ENCODE results near the gene RAD51B. TPM values are rescaled to one million over a fixed set of nuclear protein-coding genes. Genes with fewer than 3 reads are reported as not detected.
"Not testable (repeated sequence)": the region's sequence is repeated elsewhere in the genome, so short reads cannot be mapped to it uniquely, and the experiment has no call there.

The RAD51B gene
- total RNA-seq, 1 donor from 2014 or later: 2.5 TPM

DNA sequence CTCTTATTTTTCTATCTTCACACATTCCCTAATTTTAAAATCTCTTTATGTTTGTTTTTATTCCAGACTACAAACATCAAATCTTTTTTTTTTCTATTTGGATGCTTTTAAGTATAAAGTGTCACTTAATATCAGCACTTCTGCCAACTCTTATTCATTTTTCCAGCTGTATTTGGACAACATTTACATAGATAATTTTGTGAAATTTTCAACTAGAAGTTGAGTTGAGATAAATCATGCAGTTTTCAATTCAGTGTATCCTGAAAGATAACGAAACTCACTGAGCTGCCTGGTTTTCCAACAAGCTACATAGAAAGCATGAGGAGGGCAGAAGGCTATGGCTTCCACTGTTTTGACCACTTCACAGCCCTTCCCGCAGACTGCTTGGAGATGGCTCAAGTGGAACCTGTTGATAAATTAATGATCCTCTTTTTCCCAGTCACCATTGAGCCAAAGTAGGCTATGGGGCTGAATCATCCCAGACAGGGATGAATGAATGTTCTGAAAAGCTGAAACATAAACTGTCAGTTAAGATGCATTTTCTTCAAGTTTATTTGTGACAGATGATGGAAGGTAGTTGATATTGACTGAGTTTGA is 213.9 kb downstream of the RAD51B start:
- DNase-seq (no peak), ATAC-seq (ENCODE audit: poor library complexity) (no peak)
- intact Hi-C loops (cut with DNase I): no loop called here

DNA sequence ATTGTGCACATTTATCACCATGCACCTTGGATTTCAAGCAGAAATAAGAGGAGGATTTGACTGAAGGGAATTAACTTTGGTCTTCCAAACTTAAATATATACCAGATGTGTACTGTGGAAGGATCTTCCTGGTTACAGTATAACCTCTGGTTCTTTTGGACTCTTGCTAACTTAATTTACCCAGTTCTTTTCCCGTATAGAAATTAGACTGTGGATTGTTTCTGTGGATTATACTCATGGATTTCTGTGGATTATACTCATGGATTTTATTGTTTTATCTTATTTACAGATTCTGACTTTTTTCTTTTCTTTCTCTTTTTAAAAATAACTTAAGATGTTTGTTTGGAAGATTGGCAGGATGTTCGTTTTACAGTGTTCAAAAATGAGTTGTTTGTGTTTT is 215.3 kb downstream of the RAD51B start:
- DNase-seq (no peak), ATAC-seq (ENCODE audit: poor library complexity) (no peak)
- intact Hi-C loops (cut with DNase I): no loop called here

DNA sequence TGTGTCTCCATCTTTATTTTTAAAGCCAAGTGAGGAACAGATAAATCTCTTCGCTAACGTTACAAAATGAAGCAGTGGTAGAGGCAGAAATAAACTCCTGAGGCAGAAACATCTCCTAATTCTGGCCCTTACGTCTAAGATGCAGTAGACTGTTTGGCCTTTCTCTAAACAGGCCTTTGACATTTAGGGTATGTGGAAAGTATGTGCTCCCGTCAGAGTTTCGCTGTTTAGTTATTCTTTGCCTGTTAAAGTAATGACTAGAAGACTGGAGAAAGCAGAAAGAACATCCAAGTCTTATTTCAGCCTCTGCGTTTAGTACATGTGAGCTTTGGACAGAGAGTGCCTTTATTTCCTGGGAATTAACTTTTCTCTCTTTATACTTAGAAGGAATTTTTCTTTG is 216.6 kb downstream of the RAD51B start:
- no peak for ATAC-seq (ENCODE audit: poor library complexity)
- no peak for DNase-seq
- intact Hi-C loops (cut with DNase I): no loop called here

DNA sequence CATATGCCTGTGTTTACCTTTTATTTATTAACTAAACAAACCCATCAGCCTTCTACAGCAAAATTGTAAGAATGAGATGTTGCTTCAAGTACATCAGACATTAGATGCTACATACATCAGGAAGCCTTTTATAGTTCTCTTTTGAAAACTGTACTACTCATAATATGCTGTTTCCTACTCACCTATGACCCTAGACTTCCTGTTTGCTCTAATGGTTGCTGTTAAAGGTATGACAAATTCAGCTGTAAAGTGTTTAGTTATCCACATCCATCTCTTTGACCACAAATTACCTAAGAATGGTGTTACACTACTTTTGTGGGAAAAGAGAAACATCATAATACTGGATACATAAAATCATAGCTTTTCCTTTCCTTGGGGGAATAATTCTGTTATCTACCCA is 220.0 kb downstream of the RAD51B start:
- intact Hi-C loops (cut with DNase I): no loop called here
- DNase-seq (no peak), ATAC-seq (ENCODE audit: poor library complexity) (no peak)

DNA sequence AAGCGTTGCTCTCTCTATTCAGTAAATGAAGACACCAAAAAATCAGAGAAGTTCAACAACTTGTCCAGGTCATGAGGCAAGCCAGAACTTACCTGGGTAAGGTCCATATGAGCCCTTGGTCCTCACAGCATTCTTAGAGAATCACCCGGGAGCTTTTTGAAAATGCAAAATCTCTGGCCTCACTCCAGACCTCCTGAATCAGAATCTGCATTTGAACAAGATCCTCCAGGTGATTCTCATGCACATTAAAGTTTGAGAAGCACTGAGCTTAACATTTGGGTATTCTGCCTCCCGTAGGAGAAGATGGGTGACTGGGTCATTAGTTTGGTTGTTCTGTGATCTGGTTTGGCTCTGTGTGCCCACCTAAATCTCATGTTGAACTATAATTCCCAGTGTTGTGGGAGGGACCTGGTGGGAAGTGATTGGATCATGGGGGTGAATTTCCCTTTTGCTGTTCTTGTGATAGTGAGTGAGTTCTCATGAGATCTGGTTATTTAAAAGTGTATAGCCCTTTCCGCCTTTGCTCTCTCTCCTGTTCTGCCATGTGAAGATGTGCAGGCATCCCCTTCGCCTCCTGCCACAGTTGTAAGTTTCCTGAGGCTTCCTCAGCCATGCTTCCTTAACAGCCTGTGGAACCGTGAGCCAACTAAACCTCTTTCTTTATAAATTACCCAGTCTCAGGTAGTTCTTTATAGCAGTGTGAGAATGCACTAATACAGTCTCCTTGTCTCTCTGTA is 221.2 kb downstream of the RAD51B start:
- DNase-seq: no peak
- intact Hi-C loops (cut with DNase I): no loop called here
- ATAC-seq (ENCODE audit: poor library complexity): no peak

DNA sequence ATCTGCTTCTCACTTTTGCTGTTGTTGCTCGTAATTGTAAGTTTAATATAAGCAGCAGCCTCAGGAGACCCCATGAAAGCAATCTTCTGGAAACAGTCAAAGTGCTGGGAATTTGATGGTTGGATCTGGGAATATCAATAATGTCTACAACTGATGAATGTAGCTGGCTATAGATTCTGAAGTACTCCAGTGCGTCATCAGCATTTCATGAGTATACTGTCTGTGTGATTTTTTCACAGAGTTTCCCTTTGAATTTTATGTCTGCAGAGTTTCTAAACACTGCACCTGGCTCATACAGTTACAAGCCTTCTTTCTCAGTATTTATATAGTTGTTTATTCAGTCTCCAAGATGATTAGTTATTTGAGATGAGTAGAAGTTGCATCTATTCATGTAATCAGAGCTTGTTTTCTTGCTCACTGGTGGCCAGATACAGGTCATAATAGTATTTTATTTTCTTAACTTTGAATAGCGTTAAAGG is 222.3 kb downstream of the RAD51B start:
- no peak for ATAC-seq (ENCODE audit: poor library complexity)
- intact Hi-C loops (cut with DNase I): no loop called here
- DNase-seq: no peak

DNA sequence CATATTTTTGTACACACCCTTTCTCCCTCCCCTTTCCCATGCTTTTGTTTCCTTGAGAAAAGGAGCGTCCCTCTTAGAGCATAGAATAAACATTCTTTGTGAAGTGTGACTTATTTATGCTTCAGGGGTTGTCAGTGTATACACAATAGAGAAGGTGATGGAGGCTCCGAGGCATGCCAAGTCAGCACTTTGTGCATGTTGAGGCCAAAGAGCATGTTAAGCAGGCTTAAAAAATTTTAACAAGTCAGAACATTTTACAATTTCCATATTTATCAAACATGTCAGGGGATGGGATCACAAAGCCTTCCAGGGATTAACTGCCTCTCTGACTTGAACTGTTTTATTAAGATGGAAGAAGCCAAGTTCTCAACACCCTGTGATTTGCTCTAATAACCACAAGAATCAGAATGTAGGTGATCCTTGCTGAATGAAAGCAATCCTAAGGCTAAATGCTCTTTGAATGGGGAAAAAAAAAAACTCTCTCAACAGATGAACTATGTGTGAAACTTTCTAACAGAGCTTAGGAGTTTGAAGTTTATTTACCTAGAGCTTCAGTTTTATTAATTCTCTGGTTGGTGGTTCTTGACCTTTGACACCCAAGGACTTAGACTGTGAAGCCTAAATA is 223.1 kb downstream of the RAD51B start:
- ATAC-seq (ENCODE audit: poor library complexity): no peak
- no peak for DNase-seq

DNA sequence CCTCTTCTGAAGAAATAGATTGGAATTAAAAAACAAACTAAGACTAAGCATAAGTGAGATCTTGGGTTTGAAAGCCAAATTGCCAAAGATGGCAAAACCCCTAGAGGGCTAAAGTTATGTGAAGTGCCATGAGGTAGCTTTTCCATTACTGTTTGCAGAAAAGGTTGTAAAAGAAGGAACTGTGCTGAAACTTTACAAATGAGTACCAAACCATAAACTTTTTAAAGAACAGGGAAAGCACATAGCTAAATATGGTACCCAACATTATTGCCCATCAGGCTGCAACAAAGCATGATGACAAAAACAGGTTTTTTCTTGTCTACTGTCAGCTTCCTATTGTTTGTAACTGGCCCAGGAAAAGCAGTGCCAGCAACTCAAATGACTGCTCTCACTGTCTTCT is 224.2 kb downstream of the RAD51B start:
- intact Hi-C loops (cut with DNase I): no loop called here
- no peak for DNase-seq
- ATAC-seq (ENCODE audit: poor library complexity): no peak

More for the DNA sequence above, 223.1 kb downstream of the RAD51B start:
- intact Hi-C loops (cut with DNase I): no loop called here

DNA sequence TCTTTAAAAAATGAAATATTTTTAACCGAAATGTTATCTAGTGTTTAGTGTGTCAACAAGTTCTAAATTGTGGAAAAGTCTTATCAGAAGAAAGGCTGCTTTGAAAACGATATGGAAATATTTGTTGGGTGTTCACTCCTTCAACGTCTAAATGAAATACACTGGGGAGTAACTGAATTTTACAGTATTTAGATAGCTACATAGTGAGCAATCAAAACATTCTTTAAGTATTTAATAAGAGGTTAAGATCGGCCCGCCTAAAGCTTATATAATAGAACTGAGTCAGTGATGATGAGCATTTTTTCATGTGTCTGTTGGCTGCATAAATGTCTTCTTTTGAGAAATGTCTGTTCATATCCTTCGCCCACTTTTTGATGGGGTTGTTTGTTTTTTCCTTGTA is 228.3 kb downstream of the RAD51B start:
- no peak for DNase-seq
- no peak for ATAC-seq (ENCODE audit: poor library complexity)
- intact Hi-C loops (cut with DNase I): no loop called here

DNA sequence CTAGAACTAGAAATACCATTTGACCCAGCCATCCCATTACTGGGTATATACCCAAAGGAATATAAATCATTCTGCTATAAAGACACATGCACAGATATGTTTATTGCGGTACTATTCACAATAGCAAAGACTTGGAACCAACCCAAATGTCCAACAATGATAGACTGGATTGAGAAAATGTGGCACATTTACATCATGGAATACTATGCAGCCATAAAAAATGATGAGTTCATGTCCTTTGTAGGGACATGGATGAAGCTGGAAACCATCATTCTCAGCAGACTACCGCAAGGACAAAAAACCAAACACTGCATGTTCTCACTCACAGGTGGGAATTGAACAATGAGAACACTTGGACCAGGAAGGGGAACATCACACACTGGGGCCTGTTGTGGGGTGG is 229.2 kb downstream of the RAD51B start:
- intact Hi-C loops (cut with DNase I); DNase-seq; ATAC-seq (ENCODE audit: poor library complexity): not testable (repeated sequence)

DNA sequence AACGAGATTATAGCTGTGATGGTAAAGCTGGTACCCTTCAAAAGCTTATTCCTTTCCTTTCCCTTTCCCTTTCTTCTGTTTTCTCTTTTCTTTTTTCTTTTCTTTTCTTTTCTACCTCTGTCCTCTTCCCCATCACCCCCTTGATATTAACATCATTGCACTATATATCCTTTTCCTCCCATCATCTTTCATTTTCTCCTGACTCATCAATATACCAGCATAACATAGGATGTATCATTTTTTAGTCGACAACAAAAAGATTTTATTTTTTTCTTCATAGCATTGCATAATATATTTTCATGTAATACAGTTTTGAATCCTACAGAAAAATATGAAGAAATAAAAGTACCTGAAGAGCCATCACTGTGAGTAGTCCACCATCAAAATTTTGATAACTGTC is 230.6 kb downstream of the RAD51B start:
- no peak for ATAC-seq (ENCODE audit: poor library complexity)
- intact Hi-C loops (cut with DNase I): no loop called here
- DNase-seq: no peak

DNA sequence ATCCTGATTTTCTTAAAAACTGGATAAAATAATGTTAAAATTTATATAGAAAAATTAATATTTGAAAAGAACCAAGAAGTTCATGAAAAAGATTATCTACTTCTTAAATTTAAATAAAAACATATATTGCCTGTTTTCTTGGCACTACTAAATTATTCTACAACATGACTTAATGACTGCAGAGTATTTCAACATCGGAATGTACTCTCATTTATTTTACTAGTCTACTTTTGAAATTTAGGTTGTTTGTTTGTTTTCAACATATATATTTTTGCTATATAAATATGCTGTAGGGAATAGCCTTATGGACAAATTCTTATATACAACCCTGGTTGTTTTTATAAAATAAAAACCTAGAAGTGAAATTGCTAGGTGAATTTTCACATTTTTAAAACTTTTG is 231.6 kb downstream of the RAD51B start:
- intact Hi-C loops (cut with DNase I): no loop called here
- ATAC-seq (ENCODE audit: poor library complexity) (no peak), DNase-seq (no peak)

DNA sequence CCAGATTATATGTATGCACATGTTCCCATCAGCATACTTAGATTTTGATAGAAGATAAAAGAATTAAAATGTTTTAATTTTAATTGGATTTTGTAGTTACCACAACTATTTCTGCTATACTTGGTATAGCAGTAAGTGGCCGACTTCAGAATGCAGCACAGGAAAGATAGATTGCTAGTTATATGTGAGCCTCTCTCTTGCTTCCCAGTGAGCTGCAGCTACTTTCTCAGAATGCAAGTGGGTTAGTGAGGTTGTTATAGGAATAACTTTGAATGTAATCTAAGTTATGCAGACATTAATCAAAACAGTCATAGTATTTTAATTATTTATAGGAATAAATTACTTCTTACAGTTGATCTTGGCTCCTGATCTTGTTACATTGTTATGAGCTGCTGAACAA is 240.6 kb downstream of the RAD51B start:
- DNase-seq: no peak
- intact Hi-C loops (cut with DNase I): no loop called here
- ATAC-seq (ENCODE audit: poor library complexity): no peak

DNA sequence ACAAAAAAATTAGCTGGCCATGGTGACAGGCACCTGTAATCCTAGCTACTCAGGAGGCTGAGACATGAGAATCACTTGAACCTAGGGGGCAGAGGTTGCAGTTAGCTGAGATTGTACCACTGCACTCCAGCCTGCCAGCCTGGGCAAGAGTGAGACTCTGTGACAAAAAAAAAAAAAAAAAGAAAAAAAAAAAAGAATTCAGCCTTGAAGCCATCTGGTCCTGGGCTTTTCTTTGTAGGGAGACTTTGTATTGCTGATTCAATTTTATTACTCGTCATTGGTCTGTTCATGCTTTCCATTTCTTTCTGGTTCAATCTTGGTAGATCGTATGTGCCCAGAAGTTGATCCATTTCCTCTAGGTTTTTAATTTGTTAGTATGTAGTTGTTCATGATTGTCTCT is 243.1 kb downstream of the RAD51B start:
- DNase-seq: no peak
- intact Hi-C loops (cut with DNase I): no loop called here

DNA sequence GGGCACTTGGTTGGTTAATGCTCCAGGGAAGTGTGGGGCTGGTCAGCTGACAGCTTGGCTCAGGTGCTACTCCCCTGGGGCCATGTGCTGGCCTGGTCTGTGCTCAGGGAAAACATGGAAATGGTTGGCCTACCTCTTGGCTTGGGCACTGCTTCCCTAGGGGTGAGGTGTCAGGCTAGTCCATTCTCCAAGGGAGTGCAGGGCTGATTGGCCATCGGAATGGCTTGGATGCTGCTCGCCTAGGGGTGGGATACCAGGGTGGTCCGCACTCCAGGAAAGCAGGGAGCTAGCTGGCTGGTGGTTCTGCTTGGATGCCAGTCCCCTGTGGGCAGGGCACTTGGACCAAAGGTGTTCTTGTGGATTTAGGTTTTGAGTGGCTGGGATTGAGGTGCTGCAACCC is 245.7 kb downstream of the RAD51B start:
- no peak for DNase-seq
- intact Hi-C loops (cut with DNase I): no loop called here

More for the DNA sequence above, 243.1 kb downstream of the RAD51B start:
- no peak for ATAC-seq (ENCODE audit: poor library complexity)

DNA sequence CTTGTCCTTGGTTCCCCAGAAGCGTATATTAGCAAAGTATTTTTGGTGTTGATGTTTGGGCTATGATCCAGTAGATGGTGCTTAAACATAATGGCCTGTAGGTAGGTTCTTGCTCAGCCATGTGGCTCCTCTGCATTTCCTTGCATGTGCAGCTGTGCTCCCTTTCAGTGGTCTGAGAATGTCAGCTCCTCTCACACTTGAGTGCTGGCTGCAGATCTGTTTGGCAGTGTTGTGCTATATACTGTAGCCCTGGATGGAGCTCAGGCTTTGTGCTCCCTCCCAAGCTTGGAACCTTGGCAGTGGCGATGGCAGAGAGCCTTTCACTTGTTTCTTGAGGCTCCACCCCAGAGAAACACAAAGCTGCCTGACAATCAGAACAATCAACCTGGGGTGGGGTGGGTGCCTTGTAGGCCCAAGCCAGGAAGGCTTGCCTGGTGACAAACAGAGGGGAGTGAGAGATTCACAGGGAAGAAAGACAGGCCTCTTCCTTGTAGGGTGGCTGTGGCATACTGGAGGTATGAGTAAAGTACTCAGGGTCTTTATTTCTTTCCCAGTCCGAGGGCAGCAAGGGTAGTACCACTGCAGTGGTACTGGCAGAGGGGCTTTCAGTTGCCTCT is 255.3 kb downstream of the RAD51B start:
- intact Hi-C loops (cut with DNase I): no loop called here
- ATAC-seq (ENCODE audit: poor library complexity): no peak

More for the DNA sequence above, 245.7 kb downstream of the RAD51B start:
- ATAC-seq (ENCODE audit: poor library complexity): no peak

DNA sequence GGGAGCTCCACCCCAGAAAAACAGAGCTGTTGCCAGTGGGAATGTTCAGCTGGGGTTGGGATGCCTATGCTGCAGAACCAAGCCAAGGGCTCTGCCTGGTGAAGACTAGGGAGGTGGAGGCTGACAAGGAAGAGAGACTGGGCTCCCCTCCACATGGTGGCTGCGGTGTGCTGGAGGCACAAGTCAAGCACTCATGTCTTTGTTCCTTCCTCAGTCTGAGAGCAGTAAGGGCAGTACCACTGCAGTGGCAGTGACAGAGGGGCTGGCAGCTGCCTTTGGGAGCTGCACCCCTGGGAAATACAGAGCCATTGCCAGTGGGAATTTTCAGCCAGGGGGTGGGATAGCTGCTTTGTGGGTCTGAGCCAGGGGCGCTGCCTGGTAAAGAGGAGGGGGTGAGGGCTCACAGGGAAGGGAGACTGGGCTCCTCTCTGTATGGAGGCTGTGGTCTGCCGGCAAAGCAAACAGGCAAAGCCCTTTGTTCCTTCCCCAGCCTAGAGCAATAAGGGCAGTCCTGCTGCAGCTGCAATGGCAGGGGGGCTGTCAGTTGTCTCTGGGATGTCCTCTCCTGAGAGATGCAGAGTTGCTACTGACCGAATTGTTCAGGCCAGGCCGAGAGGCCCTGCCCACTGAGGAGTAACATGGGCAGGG is 255.9 kb downstream of the RAD51B start:
- DNase-seq: no peak
- ATAC-seq (ENCODE audit: poor library complexity): no peak

More for the DNA sequence above, 255.3 kb downstream of the RAD51B start:
- no peak for DNase-seq

DNA sequence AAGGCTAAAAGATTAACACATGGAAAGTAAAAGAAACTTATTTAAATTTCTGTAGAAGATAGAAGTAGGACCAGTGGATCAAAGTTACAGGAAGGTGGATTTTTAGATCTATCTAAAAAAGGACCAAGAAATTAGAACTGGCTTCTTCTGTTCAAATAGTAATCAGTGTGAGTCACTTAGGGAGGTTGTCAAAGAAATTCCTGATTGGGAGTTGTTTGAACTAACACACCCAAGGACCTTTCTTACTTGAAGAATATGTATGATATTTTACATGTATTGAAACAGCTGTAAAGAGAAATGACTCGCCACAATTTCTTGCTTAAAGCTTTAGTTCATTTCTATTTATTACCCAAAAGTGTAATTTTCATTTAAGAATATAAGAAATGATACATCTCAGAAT is 256.9 kb downstream of the RAD51B start:
- intact Hi-C loops (cut with DNase I): no loop called here
- no peak for DNase-seq
- no peak for ATAC-seq (ENCODE audit: poor library complexity)

More for the DNA sequence above, 255.9 kb downstream of the RAD51B start:
- intact Hi-C loops (cut with DNase I): no loop called here

Measured in Right ventricle myocardium superior (tissue), 1 donor.